GM23338 (cell line): ENCODE data around the gene MRLN. TPM values are rescaled to one million over a fixed set of nuclear protein-coding genes. Genes with fewer than 3 reads are reported as not detected.

Experiments
- ATAC-seq: fragments of 200-7000 bp; cut with Tn5 transposase; 3 replicates; pipeline ENCODE4 v1.9.1; 2020
- DNase-seq: peaks from one replicate; pipeline ENCODE4 v3.0.0-alpha.2; 2015; ENCODE audit warnings: low spot score
- H2AFZ ChIP-seq: fragments of 200-600 bp; sonication (generic); 2 replicates; pipeline ENCODE4 v1.8.0; 2016; ENCODE audit warnings: antibody characterized with exemption, mild to moderate bottlenecking, moderate library complexity
- H3F3A ChIP-seq: fragments of 200-600 bp; sonication (generic); replicated peaks from 2 replicates; pipeline ENCODE4 v1.8.0; 2017; ENCODE audit warnings: antibody characterized with exemption, mixed run types, low read depth
- H3K27ac ChIP-seq: fragments of 200-600 bp; sonication (generic); 2 replicates; pipeline ENCODE4 v1.6.1; 2016; ENCODE audit warnings: low read depth
- H3K27me3 ChIP-seq: fragments of 200-600 bp; sonication (generic); 2 replicates; pipeline ENCODE4 v1.8.0; 2016; ENCODE audit warnings: mild to moderate bottlenecking, mixed run types, moderate library complexity; ENCODE audit not compliant: insufficient read depth
- H3K36me3 ChIP-seq: fragments of 200-600 bp; sonication (generic); 2 replicates; pipeline ENCODE4 v1.8.0; 2016; ENCODE audit warnings: mild to moderate bottlenecking; ENCODE audit not compliant: insufficient read depth
- H3K4me1 ChIP-seq: fragments of 200-600 bp; sonication (generic); 2 replicates; pipeline ENCODE4 v1.8.0; 2016; ENCODE audit warnings: mild to moderate bottlenecking, moderate library complexity; ENCODE audit not compliant: insufficient read depth
- H3K4me2 ChIP-seq: fragments of 200-600 bp; sonication (generic); 2 replicates; pipeline ENCODE4 v1.7.1; 2017; ENCODE audit warnings: mixed run types
- H3K4me3 ChIP-seq: fragments of 200-600 bp; sonication (generic); 2 replicates; pipeline ENCODE4 v1.6.1; 2016; ENCODE audit warnings: mixed run types
- H3K79me2 ChIP-seq: fragments of 200-600 bp; sonication (generic); replicated peaks from 2 replicates; pipeline ENCODE4 v1.8.0; 2017; ENCODE audit warnings: mild to moderate bottlenecking; ENCODE audit not compliant: insufficient read depth
- H3K9me2 ChIP-seq: fragments of 200-600 bp; sonication (generic); 2 replicates; pipeline ENCODE4 v1.8.0; 2017; ENCODE audit not compliant: insufficient read depth
- H4K20me1 ChIP-seq: fragments of 200-600 bp; sonication (generic); replicated peaks from 2 replicates; pipeline ENCODE4 v1.8.0; 2017; ENCODE audit warnings: mild to moderate bottlenecking; ENCODE audit not compliant: insufficient read depth
- H3K27ac Mint-ChIP-seq: 2 replicates; pipeline ENCODE4 v1.8.0; 2020; ENCODE audit warnings: inconsistent platforms, mild to moderate bottlenecking, moderate library complexity, mixed read lengths
- H3K27me3 Mint-ChIP-seq: 3 replicates; pipeline ENCODE4 v1.8.0; 2022; ENCODE audit warnings: low read depth, mild to moderate bottlenecking, moderate library complexity, mixed read lengths, inconsistent platforms; ENCODE audit not compliant: insufficient read depth, poor library complexity
- H3K36me3 Mint-ChIP-seq: 3 replicates; pipeline ENCODE4 v1.8.0; 2021; ENCODE audit warnings: low read depth, mild to moderate bottlenecking, inconsistent platforms, moderate library complexity, mixed read lengths
- H3K4me1 Mint-ChIP-seq: 3 replicates; pipeline ENCODE4 v1.8.0; 2020; ENCODE audit warnings: mild to moderate bottlenecking, inconsistent platforms, mixed read lengths
- H3K4me3 Mint-ChIP-seq: 3 replicates; pipeline ENCODE4 v1.8.0; 2021; ENCODE audit warnings: moderate library complexity, mild to moderate bottlenecking, inconsistent platforms, mixed read lengths
- H3K9me3 Mint-ChIP-seq: 3 replicates; pipeline ENCODE4 v1.8.0; 2020; ENCODE audit warnings: moderate library complexity, mild to moderate bottlenecking, inconsistent platforms, mixed read lengths
- CREB1 ChIP-seq: fragments of 250-450 bp; sonication (Bioruptor Pico); IDR thresholded peaks from 2 replicates; pipeline ENCODE4 v1.5.0; 2020; ENCODE audit warnings: low read depth, mild to moderate bottlenecking, moderate library complexity
- EZH2phosphoT487 ChIP-seq: fragments of 200-600 bp; sonication (generic); IDR thresholded peaks from one replicate; pipeline ENCODE4 v1.8.1; 2018; ENCODE audit warnings: antibody characterized with exemption; ENCODE audit not compliant: unreplicated experiment
- JUNB ChIP-seq: IDR thresholded peaks from one replicate; pipeline ENCODE4 v1.6.1; 2016; ENCODE audit warnings: antibody characterized with exemption; ENCODE audit not compliant: unreplicated experiment
- STAT1 ChIP-seq: IDR thresholded peaks from one replicate; pipeline ENCODE4 v1.6.1; 2016; ENCODE audit warnings: antibody characterized with exemption; ENCODE audit not compliant: unreplicated experiment
- ZNF331 ChIP-seq: fragments of 250-450 bp; sonication (Bioruptor Pico); IDR thresholded peaks from 2 replicates; pipeline ENCODE4 v1.5.0; 2020; ENCODE audit warnings: low read depth, mild to moderate bottlenecking, moderate library complexity
- polyA plus RNA-seq: library from polyadenylated mRNA; unstranded; fragments of >200 nt; fragmentation: Nextera tagmentation; extraction: Ambion mirVana; gene quantifications from 2 replicates; pipeline ENCODE4 v1.2.1, GENCODE V29; 2016
- total RNA-seq: library from RNA; depleted of rRNA; stranded (reverse); fragments of >200 nt; shearing (Covaris generic); gene quantifications from 2 replicates; pipeline ENCODE4 v1.2.3, GENCODE V29; 2014
- TF ChIP-seq, protein P1 (sequence below): IDR thresholded peaks from one replicate; pipeline ENCODE4 v1.6.1; 2018; ENCODE audit warnings: antibody characterized with exemption; ENCODE audit not compliant: unreplicated experiment
- TF ChIP-seq, protein P2 (sequence below): IDR thresholded peaks from 2 replicates; pipeline ENCODE4 v1.6.1; 2016; ENCODE audit warnings: antibody characterized with exemption
- TF ChIP-seq, protein P3 (sequence below), 2 experiments: fragments of 200-600 bp in 1 of 2; sonication (generic) in 1 of 2; conservative IDR thresholded peaks; 2 replicates each; pipeline versions ENCODE4 v1.5.1 to v1.6.1; 2016 to 2017; ENCODE audit warnings: antibody characterized with exemption in 2 of 2, low read depth in 2 of 2, mild to moderate bottlenecking in 2 of 2, moderate library complexity in 1 of 2

Gene MRLN
- total and polyA plus RNA-seq, 2 experiments from 2014 or later: not detected

DNA sequence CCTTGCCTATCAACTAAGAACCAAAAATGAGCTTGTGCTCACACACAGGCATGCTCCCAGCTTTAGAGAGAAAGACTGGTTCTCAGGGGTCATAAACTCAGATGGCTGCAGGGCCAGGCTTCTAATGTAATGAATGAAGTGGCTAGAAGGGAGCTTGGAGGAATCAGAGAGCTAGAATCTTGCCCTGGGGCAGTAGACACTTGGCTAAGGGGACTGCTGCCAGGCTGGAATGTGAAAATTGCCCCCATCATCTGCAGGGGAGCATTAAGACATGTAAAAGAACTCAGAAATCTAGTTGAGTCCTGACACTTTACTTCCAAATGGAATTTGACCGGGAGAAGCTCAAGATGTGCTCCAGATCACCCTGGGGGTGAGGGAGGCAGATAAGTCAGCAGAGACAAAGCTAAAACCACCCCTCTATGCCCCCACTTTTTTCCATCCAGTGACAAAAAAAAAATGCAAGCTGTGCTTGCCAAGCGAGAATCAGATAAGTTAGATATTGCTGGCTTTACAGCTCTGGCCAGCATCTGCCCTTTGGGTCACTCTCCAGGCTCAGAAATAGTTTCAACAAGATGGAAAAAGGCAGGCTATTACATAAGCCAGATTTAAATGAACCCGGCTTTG lies 41.3 kb downstream of the MRLN start:
- Mint-ChIP-seq H3K4me3 (no peak overlapping the region), H3K9me3 (no peaks in the 10 kb centered on the region), H3K27me3 (peaks cover 10% of the 10 kb centered on the region), H3K36me3 (no peaks in the 10 kb centered on the region; the same call in 2 of the 3 replicates), H3K27ac (no peak overlapping the region), H3K4me1 (peaks cover 23% of the 10 kb centered on the region; the same call in 2 of the 3 replicates)
- no peak overlapping the region for H3K27ac ChIP-seq
- H2AFZ ChIP-seq: peak overlapping the region; percentile 38; the same call in 1 of the 2 replicates
- H4K20me1 ChIP-seq: no peaks in the 10 kb centered on the region
- TF ChIP-seq EZH2phosphoT487 (no peak), CREB1 (CRISPR knock-in tag) (no peak), JUNB (no peak), STAT1 (no peak), ZNF331 (CRISPR knock-in tag) (no peak)
- TF ChIP-seq, protein P1, sequence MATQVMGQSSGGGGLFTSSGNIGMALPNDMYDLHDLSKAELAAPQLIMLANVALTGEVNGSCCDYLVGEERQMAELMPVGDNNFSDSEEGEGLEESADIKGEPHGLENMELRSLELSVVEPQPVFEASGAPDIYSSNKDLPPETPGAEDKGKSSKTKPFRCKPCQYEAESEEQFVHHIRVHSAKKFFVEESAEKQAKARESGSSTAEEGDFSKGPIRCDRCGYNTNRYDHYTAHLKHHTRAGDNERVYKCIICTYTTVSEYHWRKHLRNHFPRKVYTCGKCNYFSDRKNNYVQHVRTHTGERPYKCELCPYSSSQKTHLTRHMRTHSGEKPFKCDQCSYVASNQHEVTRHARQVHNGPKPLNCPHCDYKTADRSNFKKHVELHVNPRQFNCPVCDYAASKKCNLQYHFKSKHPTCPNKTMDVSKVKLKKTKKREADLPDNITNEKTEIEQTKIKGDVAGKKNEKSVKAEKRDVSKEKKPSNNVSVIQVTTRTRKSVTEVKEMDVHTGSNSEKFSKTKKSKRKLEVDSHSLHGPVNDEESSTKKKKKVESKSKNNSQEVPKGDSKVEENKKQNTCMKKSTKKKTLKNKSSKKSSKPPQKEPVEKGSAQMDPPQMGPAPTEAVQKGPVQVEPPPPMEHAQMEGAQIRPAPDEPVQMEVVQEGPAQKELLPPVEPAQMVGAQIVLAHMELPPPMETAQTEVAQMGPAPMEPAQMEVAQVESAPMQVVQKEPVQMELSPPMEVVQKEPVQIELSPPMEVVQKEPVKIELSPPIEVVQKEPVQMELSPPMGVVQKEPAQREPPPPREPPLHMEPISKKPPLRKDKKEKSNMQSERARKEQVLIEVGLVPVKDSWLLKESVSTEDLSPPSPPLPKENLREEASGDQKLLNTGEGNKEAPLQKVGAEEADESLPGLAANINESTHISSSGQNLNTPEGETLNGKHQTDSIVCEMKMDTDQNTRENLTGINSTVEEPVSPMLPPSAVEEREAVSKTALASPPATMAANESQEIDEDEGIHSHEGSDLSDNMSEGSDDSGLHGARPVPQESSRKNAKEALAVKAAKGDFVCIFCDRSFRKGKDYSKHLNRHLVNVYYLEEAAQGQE: no peak
- TF ChIP-seq, protein P2, sequence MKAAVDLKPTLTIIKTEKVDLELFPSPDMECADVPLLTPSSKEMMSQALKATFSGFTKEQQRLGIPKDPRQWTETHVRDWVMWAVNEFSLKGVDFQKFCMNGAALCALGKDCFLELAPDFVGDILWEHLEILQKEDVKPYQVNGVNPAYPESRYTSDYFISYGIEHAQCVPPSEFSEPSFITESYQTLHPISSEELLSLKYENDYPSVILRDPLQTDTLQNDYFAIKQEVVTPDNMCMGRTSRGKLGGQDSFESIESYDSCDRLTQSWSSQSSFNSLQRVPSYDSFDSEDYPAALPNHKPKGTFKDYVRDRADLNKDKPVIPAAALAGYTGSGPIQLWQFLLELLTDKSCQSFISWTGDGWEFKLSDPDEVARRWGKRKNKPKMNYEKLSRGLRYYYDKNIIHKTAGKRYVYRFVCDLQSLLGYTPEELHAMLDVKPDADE: no peak
- TF ChIP-seq, protein P3, sequence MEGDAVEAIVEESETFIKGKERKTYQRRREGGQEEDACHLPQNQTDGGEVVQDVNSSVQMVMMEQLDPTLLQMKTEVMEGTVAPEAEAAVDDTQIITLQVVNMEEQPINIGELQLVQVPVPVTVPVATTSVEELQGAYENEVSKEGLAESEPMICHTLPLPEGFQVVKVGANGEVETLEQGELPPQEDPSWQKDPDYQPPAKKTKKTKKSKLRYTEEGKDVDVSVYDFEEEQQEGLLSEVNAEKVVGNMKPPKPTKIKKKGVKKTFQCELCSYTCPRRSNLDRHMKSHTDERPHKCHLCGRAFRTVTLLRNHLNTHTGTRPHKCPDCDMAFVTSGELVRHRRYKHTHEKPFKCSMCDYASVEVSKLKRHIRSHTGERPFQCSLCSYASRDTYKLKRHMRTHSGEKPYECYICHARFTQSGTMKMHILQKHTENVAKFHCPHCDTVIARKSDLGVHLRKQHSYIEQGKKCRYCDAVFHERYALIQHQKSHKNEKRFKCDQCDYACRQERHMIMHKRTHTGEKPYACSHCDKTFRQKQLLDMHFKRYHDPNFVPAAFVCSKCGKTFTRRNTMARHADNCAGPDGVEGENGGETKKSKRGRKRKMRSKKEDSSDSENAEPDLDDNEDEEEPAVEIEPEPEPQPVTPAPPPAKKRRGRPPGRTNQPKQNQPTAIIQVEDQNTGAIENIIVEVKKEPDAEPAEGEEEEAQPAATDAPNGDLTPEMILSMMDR (conservative IDR thresholded peaks at IDR 0.05; ENCODE audit: low read depth in 2 of 2): no peak
- no peaks in the 10 kb centered on the region for H3K36me3 ChIP-seq
- H3K4me1 ChIP-seq: peaks cover 9% of the 10 kb centered on the region
- DNase-seq (no peak), ATAC-seq (no peak)
- no peak overlapping the region for H3K4me2 ChIP-seq
- H3F3A ChIP-seq: 0 out of 2 replicates have a peak, but pooled peaks cover 3% of the 10 kb centered on the region
- no peak overlapping the region for H3K4me3 ChIP-seq
- peaks cover 35% of the 10 kb centered on the region for H3K27me3 ChIP-seq
- peaks cover 9% of the 10 kb centered on the region; the same call in 1 of the 2 replicates for H3K79me2 ChIP-seq
- no peaks in the 10 kb centered on the region for H3K9me2 ChIP-seq
